DND-41 (cell line): ENCODE results near the gene DISC1.
A peak's percentile ranks its signal among the peaks of the same experiment; 100 is the strongest.

Experiments used
- ATAC-seq: fragments of 200-7000 bp; cut with Tn5 transposase; 3 replicates; pipeline ENCODE4 v1.9.1; 2021; ENCODE audit warnings: low read depth; ENCODE audit not compliant: insufficient read depth
- DNase-seq: peaks from one replicate; pipeline ENCODE4 v3.0.0-alpha.2; 2020
- H2AFZ ChIP-seq: 2 replicates; pipeline ENCODE4 v1.6.0; 2012; ENCODE audit warnings: low read depth, low read length
- H3K27ac ChIP-seq: 2 replicates; pipeline ENCODE4 v1.5.1; 2012; ENCODE audit warnings: low read length, inconsistent platforms
- H3K27me3 ChIP-seq: fragments of 200-600 bp; sonication (generic); 2 replicates; pipeline ENCODE4 v1.6.0; 2012; ENCODE audit warnings: low read length, mild to moderate bottlenecking, inconsistent platforms; ENCODE audit not compliant: insufficient read depth, poor library complexity
- H3K36me3 ChIP-seq: 2 replicates; pipeline ENCODE4 v1.5.1; 2012; ENCODE audit warnings: low read length, inconsistent platforms; ENCODE audit not compliant: insufficient read depth
- H3K4me1 ChIP-seq: 2 replicates; pipeline ENCODE4 v1.5.1; 2012; ENCODE audit warnings: mild to moderate bottlenecking, low read length; ENCODE audit not compliant: insufficient read depth
- H3K4me2 ChIP-seq: 2 replicates; pipeline ENCODE4 v1.6.0; 2012; ENCODE audit warnings: mild to moderate bottlenecking, moderate library complexity, low read length, inconsistent platforms; ENCODE audit not compliant: insufficient read depth
- H3K4me3 ChIP-seq, 2 experiments: fragments of 200-600 bp in 1 of 2; shearing (Covaris generic) in 1 of 2; 2 replicates each; pipeline ENCODE4 v1.5.1; 2012 to 2016; ENCODE audit warnings: inconsistent platforms in 2 of 2, low read length in 2 of 2, mild to moderate bottlenecking in 2 of 2, low read depth in 1 of 2, moderate library complexity in 1 of 2
- H3K79me2 ChIP-seq: 2 replicates; pipeline ENCODE4 v1.6.0; 2012; ENCODE audit warnings: low read length, inconsistent platforms; ENCODE audit not compliant: insufficient read depth
- H3K9ac ChIP-seq: 2 replicates; pipeline ENCODE4 v1.6.0; 2012; ENCODE audit warnings: low read depth, mild to moderate bottlenecking, inconsistent platforms, low read length, moderate library complexity
- H3K9me3 ChIP-seq: 2 replicates; pipeline ENCODE4 v1.5.1; 2012; ENCODE audit warnings: low read length, moderate library complexity, mild to moderate bottlenecking, inconsistent platforms; ENCODE audit not compliant: insufficient read depth, severe bottlenecking
- H4K20me1 ChIP-seq: 2 replicates; pipeline ENCODE4 v1.6.0; 2012; ENCODE audit warnings: low read length; ENCODE audit not compliant: insufficient read depth
- CTCF ChIP-seq: IDR thresholded peaks from 2 replicates; pipeline ENCODE4 v1.5.1; 2012; ENCODE audit warnings: borderline replicate concordance, low read length, moderate library complexity, mild to moderate bottlenecking; ENCODE audit not compliant: poor library complexity, severe bottlenecking; ENCODE audit errors: extremely low read depth
- EZH2 ChIP-seq: IDR thresholded peaks from 3 replicates; pipeline ENCODE4 v1.6.1; 2012; ENCODE audit warnings: borderline replicate concordance, low read depth, mild to moderate bottlenecking, moderate library complexity, low read length, inconsistent platforms; ENCODE audit not compliant: severe bottlenecking

DISC1 gene

GRCh38 chr1:231983588-231984193 is 357.1 kb downstream of the DISC1 start:
- Histone ChIP-seq H3K9ac (no peak overlapping the region), H3K36me3 (no peaks in the 10 kb centered on the region), H3K27ac (no peak overlapping the region), H3K27me3 (no peaks in the 10 kb centered on the region), H3K9me3 (no peaks in the 10 kb centered on the region), H3K4me1 (no peaks in the 10 kb centered on the region), H4K20me1 (no peaks in the 10 kb centered on the region), H2AFZ (no peak overlapping the region), H3K79me2 (no peaks in the 10 kb centered on the region), H3K4me3 (no peak overlapping the region), H3K4me2 (no peak overlapping the region)
- DNase-seq (no peak), ATAC-seq (no peak; the same call in 2 of the 3 replicates)
- TF ChIP-seq CTCF (peak; percentile 30), EZH2 (no peak)

GRCh38 chr1:231985296-231986023 is 358.9 kb downstream of the DISC1 start:
- no peaks in the 10 kb centered on the region for H3K36me3 ChIP-seq
- no peak overlapping the region for H3K4me2 ChIP-seq
- H3K4me1 ChIP-seq = no peaks in the 10 kb centered on the region
- H2AFZ ChIP-seq = no peak overlapping the region
- TF ChIP-seq EZH2 (no peak), CTCF (no peak)
- no peaks in the 10 kb centered on the region for H3K27me3 ChIP-seq
- H3K4me3 ChIP-seq = no peak overlapping the region
- H3K9ac ChIP-seq = no peak overlapping the region
- DNase-seq (no peak), ATAC-seq (no peak)
- no peaks in the 10 kb centered on the region for H4K20me1 ChIP-seq
- H3K9me3 ChIP-seq = no peaks in the 10 kb centered on the region
- no peaks in the 10 kb centered on the region for H3K79me2 ChIP-seq
- no peak overlapping the region for H3K27ac ChIP-seq

- H3K27me3 ChIP-seq = no peaks in the 10 kb centered on the region
- no peaks in the 10 kb centered on the region for H3K36me3 ChIP-seq
- TF ChIP-seq CTCF (no peak), EZH2 (no peak)
- H3K4me1 ChIP-seq = no peaks in the 10 kb centered on the region
- H3K9ac ChIP-seq = no peak overlapping the region
- ATAC-seq (peak; percentile 45; the same call in 1 of the 3 replicates), DNase-seq (no peak)
- no peak overlapping the region for H3K27ac ChIP-seq
- no peak overlapping the region for H2AFZ ChIP-seq
- H4K20me1 ChIP-seq = no peaks in the 10 kb centered on the region
- H3K4me3 ChIP-seq = no peak overlapping the region
- H3K9me3 ChIP-seq = no peaks in the 10 kb centered on the region
- no peaks in the 10 kb centered on the region for H3K79me2 ChIP-seq
- no peak overlapping the region for H3K4me2 ChIP-seq
Observed at GRCh38 chr1:231986631-231987336, 360.2 kb downstream of the DISC1 start.
